NCI-H446 treated with DMSO at 0.1 percent for 48 hours (cell line): Measurements from ENCODE around the gene RNF151.
A peak's percentile ranks its signal among the peaks of the same experiment; 100 is the strongest.
"Not testable (repeated sequence)": the region's sequence is repeated elsewhere in the genome, so short reads cannot be mapped to it uniquely, and the experiment has no call there.

ENCODE experiments used
- DNase-seq: peaks from one replicate; lab custom pipeline; 2025; lab: John Stamatoyannopoulos, UW

RNF151 gene

GRCh38 chr16:1966460-1966859, at the start of gene RNF151:
RNF151 (plus strand) TSS chr16:1966856; CDS start chr16:1966882, 26 bp downstream.
- DNase-seq = no peak

GRCh38 chr16:1917056-1917664, 49.5 kb upstream of the RNF151 start:
- DNase-seq = no peak

DNA sequence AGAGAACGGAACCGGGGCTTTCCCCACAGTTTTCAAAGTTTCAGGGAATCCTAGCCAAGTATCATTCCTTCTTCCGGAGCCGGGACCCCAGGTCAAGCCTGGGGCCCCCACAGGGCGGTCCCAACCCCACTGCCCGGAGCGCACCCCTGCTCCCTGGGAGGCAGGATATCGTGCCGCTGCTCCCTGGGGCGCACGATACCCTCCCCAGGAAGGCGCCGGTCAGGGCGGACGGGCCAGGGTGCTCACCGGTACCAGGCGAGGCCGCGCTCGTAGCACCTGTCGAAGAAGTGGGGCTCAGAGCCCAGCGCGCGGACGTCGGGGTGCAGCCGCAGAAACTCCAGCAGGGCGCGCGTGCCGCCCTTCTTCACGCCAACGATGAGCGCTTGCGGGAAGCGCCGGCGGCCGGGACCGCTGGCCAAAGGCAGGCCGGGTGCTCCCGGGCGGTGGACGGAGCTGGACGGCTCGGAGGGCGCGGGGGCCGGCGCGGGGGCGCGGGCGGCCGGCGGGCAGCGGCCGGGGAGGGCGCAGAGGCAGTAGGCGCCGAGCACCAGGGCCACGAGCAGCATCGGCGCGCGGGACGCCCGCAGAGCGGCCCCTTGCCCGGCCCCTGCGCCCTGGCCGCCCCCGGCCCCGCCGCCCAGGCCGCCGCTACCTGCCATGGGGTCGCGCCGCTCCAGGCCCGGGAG, 48.8 kb upstream of the RNF151 start:
- no peak for DNase-seq

DNA sequence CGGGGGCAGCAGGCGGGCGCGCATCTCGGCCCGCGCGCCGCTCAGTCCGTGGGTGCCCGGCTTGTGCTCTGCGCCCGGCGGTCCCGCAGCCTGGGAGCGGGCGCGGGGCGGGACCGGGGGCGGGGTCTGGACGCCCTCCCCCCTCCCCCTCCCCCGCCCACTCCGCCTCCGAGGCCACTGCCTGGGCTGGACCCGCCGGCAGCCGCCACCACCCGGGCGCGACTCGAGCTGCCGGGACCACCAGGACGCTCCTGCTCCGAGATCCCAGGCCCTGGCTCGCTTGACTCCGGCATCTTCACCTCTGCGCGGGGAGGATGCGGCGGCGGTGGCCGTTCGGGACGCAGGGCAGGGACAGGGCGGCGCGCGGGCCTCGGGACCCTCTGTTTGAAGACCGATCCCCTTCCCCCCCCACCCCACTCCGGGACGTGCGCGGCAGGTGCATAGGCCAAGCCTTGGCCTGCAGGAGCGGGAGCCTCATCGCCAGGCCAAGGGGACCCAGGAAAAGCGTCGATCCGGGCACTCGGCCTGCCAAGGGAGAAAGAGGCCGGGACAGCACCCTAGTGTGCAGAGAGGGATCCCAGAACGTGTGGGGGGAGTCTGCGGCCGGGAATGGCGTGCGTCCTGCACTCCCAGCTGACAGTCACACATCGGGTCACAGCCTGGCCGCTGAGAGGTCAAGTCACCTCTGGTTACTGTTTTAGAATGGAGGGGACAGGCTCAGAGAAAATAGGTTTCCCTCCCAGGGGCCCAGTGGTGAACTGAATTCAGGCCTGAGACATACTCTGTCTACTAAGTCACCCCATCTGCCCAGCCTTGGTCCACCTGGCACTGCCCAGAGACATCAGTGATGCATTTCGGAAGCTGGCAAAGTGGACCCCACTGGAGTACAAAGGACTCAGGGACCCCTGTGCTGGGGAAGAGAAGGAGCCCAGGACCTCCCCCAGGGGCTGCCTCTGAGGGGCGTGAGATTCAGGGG, 48.0 kb upstream of the RNF151 start, which contains the start of gene HS3ST6:
HS3ST6 (minus strand) TSS at position 65 of the 976 bp plus-strand sequence. CDS start 92 bp downstream, outside the sequence.
- no peak for DNase-seq

GRCh38 chr16:1919327-1919998, 47.2 kb upstream of the RNF151 start:
- no peak for DNase-seq

GRCh38 chr16:1920122-1920521, 46.5 kb upstream of the RNF151 start:
- not testable (repeated sequence) for DNase-seq

- DNase-seq = no peak
These were observed 45.9 kb upstream of the RNF151 start for GRCh38 chr16:1920727-1921171.

- DNase-seq = no peak
These were observed 44.3 kb upstream of the RNF151 start for GRCh38 chr16:1922357-1922756.

- no peak for DNase-seq
These were observed 43.2 kb upstream of the RNF151 start for GRCh38 chr16:1923299-1924034.

GRCh38 chr16:1924095-1924494, 42.6 kb upstream of the RNF151 start:
- DNase-seq = no peak

- DNase-seq = no peak
These were observed 40.4 kb upstream of the RNF151 start for GRCh38 chr16:1926271-1926670.

DNA sequence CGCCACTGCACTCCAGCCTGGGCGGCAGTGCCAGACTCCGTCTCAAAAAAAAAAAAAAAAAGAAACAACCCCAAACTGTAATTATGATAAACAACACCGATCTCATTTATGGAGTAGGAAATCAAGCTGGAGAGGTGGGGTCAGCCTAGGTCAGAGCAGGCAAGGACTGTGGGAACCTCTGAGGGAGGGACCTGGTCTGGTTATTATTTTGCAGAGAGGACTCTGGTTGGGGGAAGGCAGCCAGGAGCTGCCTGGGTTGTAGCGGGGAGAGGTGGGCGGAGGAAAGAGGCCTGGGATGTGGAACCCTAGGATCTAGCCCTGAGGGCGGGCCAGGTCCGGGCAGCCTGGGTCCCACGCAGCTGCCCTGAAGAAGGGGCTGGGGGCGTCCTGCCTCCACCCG, 37.6 kb upstream of the RNF151 start:
- DNase-seq = no peak

DNA sequence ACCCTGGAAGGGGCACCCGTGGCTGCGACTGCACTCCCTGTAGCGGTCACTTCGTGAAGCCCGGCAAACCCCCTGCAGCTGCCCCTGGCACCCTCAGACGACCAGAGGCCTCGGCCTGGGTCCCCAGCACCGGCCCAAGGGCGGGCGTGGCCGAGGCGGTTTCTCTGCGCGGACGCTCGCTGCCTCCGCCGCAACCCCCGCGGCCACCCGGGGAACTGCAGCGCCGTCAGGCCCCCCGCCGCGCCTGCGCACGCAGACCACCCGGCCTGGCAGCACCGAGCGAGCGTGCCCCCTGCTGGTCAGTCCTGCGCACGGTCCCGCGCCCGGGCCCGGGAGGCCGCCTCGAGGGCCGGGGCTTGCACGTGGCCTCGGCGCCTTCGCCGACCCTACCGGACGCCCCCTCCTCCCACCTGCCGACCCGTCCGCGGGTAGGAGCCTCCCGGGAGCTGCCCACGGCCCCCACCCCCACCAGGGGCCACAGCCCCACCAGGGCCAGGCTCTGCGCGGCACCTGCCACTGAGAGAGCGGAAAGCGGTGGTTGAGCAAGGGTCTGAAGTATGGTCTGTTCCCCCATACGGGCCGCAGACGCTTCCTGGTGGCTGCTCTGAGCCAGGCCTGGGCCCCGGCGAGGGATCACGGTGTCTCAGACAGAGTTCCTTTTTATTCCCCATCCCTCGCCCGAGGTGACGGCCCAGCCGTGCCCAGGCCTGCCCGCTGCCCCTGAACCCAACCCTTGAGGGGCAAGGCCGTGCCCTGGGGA, 36.9 kb upstream of the RNF151 start:
- DNase-seq = peak; percentile 33

GRCh38 chr16:1930338-1930720, 36.3 kb upstream of the RNF151 start:
- DNase-seq = no peak

DNA sequence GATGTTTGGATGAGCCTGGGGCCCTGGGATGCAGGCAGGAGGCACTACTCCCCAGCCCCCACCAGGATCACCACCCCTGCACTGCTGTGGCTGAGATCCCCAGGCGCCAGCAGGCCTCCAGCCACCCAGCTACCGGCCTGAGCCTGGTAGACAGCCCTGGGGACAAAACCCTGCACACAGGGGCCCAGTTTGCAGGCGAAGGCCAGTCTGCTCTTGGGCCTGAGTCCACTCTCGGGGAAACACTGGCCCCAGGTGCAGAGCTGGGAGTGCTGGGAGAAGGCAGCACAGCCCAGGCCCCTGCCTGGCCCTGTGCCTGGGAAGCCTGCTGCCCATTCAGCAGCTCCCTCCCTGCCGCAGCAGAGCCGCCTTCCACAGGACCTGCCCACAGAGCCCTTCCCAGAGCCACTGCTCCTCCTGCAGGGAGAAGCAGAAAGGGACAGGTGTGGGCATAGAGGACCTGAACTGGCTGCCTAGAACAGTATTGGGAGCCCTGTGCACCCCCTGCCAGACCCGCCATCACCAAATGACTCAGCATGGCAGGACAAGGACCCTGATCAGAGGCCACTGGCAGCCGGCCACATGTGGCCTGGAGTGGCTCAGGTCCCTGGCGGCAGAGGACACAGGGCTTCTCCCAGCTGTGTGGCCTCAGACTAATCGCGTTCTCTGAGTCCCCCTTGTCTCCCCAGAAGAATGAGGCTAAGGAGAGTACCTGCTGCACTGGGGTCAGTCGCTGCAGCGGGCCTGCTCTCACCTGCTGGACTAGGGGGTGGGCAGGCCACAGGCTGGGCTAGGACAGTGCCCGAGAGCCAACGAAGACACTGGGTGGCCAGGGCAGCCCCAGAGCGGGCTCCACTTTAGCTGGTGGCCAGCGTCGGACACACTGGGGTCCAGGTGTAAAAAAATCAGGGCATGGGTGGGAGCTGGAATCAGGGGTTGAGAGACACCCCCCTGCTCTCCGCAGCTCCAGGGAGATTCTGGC, 34.3 kb upstream of the RNF151 start:
- DNase-seq = no peak

- DNase-seq = no peak
These were observed 33.5 kb upstream of the RNF151 start for GRCh38 chr16:1933097-1933661.

DNA sequence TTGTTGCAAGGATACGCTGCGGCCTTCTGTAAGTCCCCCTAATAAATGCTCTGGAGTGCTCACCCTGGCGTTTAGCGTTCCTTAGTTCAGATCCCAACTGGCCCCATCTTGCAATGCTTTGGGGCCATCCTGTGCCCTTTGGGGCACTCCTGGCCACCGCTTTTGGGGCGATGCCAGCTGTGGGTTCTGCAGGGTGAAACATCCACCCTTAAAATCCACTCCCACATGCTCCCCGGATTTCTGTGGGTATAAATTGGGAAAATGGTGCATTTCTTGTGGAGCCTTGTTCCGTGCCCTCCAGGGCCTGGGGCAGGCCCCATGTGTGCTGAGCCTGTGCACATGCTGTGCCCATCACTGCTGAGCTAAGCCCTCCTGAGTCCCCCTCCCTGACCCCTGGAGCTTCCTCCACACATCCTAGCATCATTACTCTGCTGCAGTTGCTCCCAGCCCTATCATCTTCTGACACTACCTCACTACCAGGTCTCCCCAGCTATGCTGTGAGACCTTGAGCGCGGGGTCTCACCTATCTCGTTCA, 29.6 kb upstream of the RNF151 start:
- no peak for DNase-seq

GRCh38 chr16:1938316-1938715, 28.3 kb upstream of the RNF151 start:
- DNase-seq = no peak

DNA sequence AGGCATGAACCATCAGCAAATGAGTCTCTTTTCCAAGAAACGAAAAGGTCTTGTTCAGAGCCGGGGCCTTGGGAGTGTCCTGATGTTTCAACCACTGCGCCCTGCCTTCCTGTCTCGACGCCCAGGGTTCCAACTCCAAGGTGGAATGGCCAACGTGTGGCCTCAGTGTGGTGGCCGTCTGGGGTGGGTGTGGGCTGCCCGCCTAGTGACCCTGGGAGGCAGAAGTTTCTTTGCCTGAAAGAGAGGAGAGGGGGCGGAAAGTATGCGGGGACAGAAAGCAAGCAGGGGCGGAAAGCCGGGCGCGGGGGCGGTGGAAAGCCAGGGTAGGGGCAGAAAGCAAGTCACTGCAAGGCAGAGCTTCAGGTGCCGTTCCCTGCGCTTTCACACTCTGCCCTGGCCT, 27.7 kb upstream of the RNF151 start:
- no peak for DNase-seq
